Keratinocyte (primary cell): ENCODE results near the gene EGFLAM. TPM values are rescaled to one million over a fixed set of nuclear protein-coding genes. Genes with fewer than 3 reads are reported as not detected.

Source experiments
- DNase-seq: peaks from one replicate; pipeline ENCODE4 v3.0.0-alpha.2; 2011; ENCODE audit warnings: low read depth, missing footprints, low spot score
- FAIRE-seq: peaks from 2 replicates; lab custom pipeline; 2011; peaks lifted over from hg19 to GRCh38; lab: Jason Lieb, UNC
- H2AFZ ChIP-seq: 2 replicates; pipeline ENCODE4 v1.6.0; 2012; ENCODE audit warnings: low read length, control low read depth, inconsistent platforms; ENCODE audit not compliant: control insufficient read depth
- H3K27ac ChIP-seq: 2 replicates; pipeline ENCODE4 v1.5.1; 2011; ENCODE audit warnings: low read length; ENCODE audit not compliant: control insufficient read depth, insufficient read depth
- H3K27me3 ChIP-seq: 3 replicates; pipeline ENCODE4 v1.6.0; 2011; ENCODE audit warnings: low read length; ENCODE audit not compliant: control insufficient read depth, insufficient read depth; ENCODE audit errors: extremely low read depth
- H3K36me3 ChIP-seq, 2 experiments: 2 replicates in 1 of 2; 3 replicates in 1 of 2; pipeline ENCODE4 v1.5.1; 2011; ENCODE audit warnings: low read length in 2 of 2, mild to moderate bottlenecking in 1 of 2; ENCODE audit not compliant: control insufficient read depth in 2 of 2, insufficient read depth in 2 of 2; ENCODE audit errors: extremely low read depth in 1 of 2
- H3K4me1 ChIP-seq: 3 replicates; pipeline ENCODE4 v1.5.1; 2011; ENCODE audit warnings: low read length; ENCODE audit not compliant: control insufficient read depth, insufficient read depth; ENCODE audit errors: extremely low read depth
- H3K4me2 ChIP-seq: 3 replicates; pipeline ENCODE4 v1.6.0; 2011; ENCODE audit warnings: low read depth, low read length; ENCODE audit not compliant: control insufficient read depth, insufficient read depth; ENCODE audit errors: extremely low read depth
- H3K4me3 ChIP-seq, 3 experiments: fragments of 200-600 bp in 1 of 3; sonication (generic) in 1 of 3; 2 replicates in 2 of 3; 3 replicates in 1 of 3; pipeline ENCODE4 v1.5.1; 2011 to 2016; ENCODE audit warnings: low read length in 3 of 3, mild to moderate bottlenecking in 3 of 3, control low read depth in 2 of 3, inconsistent platforms in 1 of 3, low read depth in 1 of 3, mixed read lengths in 1 of 3, mixed run types in 1 of 3, moderate library complexity in 1 of 3; ENCODE audit not compliant: control insufficient read depth in 2 of 3, insufficient read depth in 2 of 3; ENCODE audit errors: extremely low read depth in 1 of 3
- H3K79me2 ChIP-seq: 2 replicates; pipeline ENCODE4 v1.6.0; 2012; ENCODE audit warnings: low read length; ENCODE audit not compliant: control insufficient read depth, insufficient read depth
- H3K9ac ChIP-seq: 3 replicates; pipeline ENCODE4 v1.6.0; 2011; ENCODE audit warnings: low read length; ENCODE audit not compliant: control insufficient read depth, insufficient read depth; ENCODE audit errors: extremely low read depth
- H3K9me1 ChIP-seq: 3 replicates; pipeline ENCODE4 v1.6.0; 2011; ENCODE audit warnings: low read length; ENCODE audit not compliant: control insufficient read depth, insufficient read depth; ENCODE audit errors: extremely low read depth
- H3K9me3 ChIP-seq: 2 replicates; pipeline ENCODE4 v1.5.1; 2012; ENCODE audit warnings: low read depth, low read length; ENCODE audit not compliant: control insufficient read depth
- H4K20me1 ChIP-seq: 3 replicates; pipeline ENCODE4 v1.6.0; 2011; ENCODE audit warnings: low read length; ENCODE audit not compliant: control insufficient read depth, insufficient read depth; ENCODE audit errors: extremely low read depth
- CTCF ChIP-seq, 3 experiments: IDR thresholded peaks in 1 of 3; conservative IDR thresholded peaks in 1 of 3; optimal IDR thresholded peaks in 1 of 3; 2 replicates in 2 of 3; 3 replicates in 1 of 3; pipeline versions ENCODE3 to v1.5.1; 2011; ENCODE audit warnings: low read length in 3 of 3, mild to moderate bottlenecking in 3 of 3, moderate library complexity in 2 of 3, control low read depth in 1 of 3, inconsistent platforms in 1 of 3; ENCODE audit not compliant: insufficient read depth in 2 of 3; ENCODE audit errors: extremely low read depth in 1 of 3
- EZH2 ChIP-seq: IDR thresholded peaks from one replicate; pipeline ENCODE4 v1.6.1; 2012; ENCODE audit warnings: inconsistent platforms, mild to moderate bottlenecking, low read length, moderate library complexity
- dilution Hi-C: fragments of 300-500 bp; cut with MboI; formaldehyde crosslinking; loops from one replicate; pipeline ENCODE4 v1.7.0; 2020; ENCODE audit warnings: low sequenced_read_pairs; ENCODE audit not compliant: extremely low pct_ligation_motif_present
- polyA plus RNA-seq, 5 experiments: library from polyadenylated mRNA; depleted of rRNA in 3 of 5; stranded (reverse) in 3 of 5; stranded (forward) in 1 of 5; unstranded in 1 of 5; fragments of >200 nt; gene quantifications; 1 replicate in 1 of 5; 2 replicates in 3 of 5; 3 replicates in 1 of 5; pipeline versions ENCODE4 v1.2.1 to v1.2.3, GENCODE V29; 2011 to 2012; ENCODE audit warnings: missing spikeins in 2 of 5, low read depth in 1 of 5, low replicate concordance in 1 of 5

Gene EGFLAM
- polyA plus RNA-seq, 1 donor (not counting 4 experiments of a cell fraction or from before 2014, with no cell fraction given), result not detected

- Histone ChIP-seq H3K27me3 (no peaks in the 10 kb centered on the region), H3K9me1 (no peaks in the 10 kb centered on the region), H3K36me3 (no peaks in the 10 kb centered on the region), H3K9ac (no peak overlapping the region), H3K27ac (no peak overlapping the region), H3K4me1 (peaks cover 5% of the 10 kb centered on the region), H3K4me3 (no peak overlapping the region), H3K4me2 (no peak overlapping the region), H3K79me2 (no peaks in the 10 kb centered on the region), H2AFZ (no peak overlapping the region), H3K9me3 (no peaks in the 10 kb centered on the region), H4K20me1 (no peaks in the 10 kb centered on the region)
- dilution Hi-C loops, result no loop called here
- TF ChIP-seq CTCF (optimal IDR thresholded peaks at IDR 0.05 in 1 of 3, IDR thresholded peaks at IDR 0.05 in 1 of 3, conservative IDR thresholded peaks at IDR 0.05 in 1 of 3; ENCODE audit: extremely low read depth in 1 of 3, insufficient read depth in 2 of 3, low read length in 3 of 3), result no peak
- no peak for TF ChIP-seq EZH2
- FAIRE-seq, result no peak
- DNase-seq, result no peak
Observed at GRCh38 chr5:38453506-38453905, 195.1 kb downstream of the EGFLAM start.

GRCh38 chr5:38453921-38454320 is 195.6 kb downstream of the EGFLAM start:
- Histone ChIP-seq H3K4me3 (no peak overlapping the region), H3K27me3 (no peaks in the 10 kb centered on the region), H3K4me1 (peaks cover 5% of the 10 kb centered on the region), H3K9me1 (no peaks in the 10 kb centered on the region), H3K36me3 (no peaks in the 10 kb centered on the region), H3K79me2 (no peaks in the 10 kb centered on the region), H4K20me1 (no peaks in the 10 kb centered on the region), H3K9ac (no peak overlapping the region), H3K9me3 (no peaks in the 10 kb centered on the region), H2AFZ (no peak overlapping the region), H3K4me2 (no peak overlapping the region), H3K27ac (no peak overlapping the region)
- TF ChIP-seq CTCF (optimal IDR thresholded peaks at IDR 0.05 in 1 of 3, IDR thresholded peaks at IDR 0.05 in 1 of 3, conservative IDR thresholded peaks at IDR 0.05 in 1 of 3; ENCODE audit: extremely low read depth in 1 of 3, insufficient read depth in 2 of 3, low read length in 3 of 3) (no peak), EZH2 (no peak)
- dilution Hi-C loops, result no loop called here
- FAIRE-seq, result no peak
- no peak for DNase-seq
